ENCODE data around the gene SKIC2. TPM values are rescaled to one million over a fixed set of nuclear protein-coding genes. Genes with fewer than 3 reads are reported as not detected.

The SKIC2 gene
- total RNA-seq, 1 experiment from 2014 or later = 68.0 TPM

DNA sequence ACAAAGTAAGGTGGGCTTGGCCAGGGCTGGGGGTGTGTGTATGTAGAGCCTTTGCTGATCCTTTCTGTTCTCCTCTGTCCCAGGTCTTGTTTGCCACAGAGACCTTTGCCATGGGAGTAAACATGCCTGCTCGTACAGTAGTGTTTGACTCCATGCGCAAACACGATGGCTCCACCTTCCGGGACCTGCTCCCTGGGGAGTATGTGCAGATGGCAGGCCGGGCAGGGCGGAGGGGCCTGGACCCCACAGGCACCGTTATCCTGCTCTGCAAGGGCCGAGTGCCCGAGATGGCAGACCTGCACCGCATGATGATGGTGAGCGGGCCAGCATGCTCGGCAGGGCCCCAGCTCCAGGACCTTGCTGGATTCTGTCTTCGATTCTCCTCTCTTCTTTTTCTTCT, 6.7 kb downstream of the SKIC2 start (continued):
- TF ChIP-seq, protein P1, sequence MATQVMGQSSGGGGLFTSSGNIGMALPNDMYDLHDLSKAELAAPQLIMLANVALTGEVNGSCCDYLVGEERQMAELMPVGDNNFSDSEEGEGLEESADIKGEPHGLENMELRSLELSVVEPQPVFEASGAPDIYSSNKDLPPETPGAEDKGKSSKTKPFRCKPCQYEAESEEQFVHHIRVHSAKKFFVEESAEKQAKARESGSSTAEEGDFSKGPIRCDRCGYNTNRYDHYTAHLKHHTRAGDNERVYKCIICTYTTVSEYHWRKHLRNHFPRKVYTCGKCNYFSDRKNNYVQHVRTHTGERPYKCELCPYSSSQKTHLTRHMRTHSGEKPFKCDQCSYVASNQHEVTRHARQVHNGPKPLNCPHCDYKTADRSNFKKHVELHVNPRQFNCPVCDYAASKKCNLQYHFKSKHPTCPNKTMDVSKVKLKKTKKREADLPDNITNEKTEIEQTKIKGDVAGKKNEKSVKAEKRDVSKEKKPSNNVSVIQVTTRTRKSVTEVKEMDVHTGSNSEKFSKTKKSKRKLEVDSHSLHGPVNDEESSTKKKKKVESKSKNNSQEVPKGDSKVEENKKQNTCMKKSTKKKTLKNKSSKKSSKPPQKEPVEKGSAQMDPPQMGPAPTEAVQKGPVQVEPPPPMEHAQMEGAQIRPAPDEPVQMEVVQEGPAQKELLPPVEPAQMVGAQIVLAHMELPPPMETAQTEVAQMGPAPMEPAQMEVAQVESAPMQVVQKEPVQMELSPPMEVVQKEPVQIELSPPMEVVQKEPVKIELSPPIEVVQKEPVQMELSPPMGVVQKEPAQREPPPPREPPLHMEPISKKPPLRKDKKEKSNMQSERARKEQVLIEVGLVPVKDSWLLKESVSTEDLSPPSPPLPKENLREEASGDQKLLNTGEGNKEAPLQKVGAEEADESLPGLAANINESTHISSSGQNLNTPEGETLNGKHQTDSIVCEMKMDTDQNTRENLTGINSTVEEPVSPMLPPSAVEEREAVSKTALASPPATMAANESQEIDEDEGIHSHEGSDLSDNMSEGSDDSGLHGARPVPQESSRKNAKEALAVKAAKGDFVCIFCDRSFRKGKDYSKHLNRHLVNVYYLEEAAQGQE (IDR thresholded peaks at IDR 0.05; ENCODE audit: low read depth) = no peak
- no peak for TF ChIP-seq POLR2A (IDR thresholded peaks at IDR 0.05; ENCODE audit: borderline replicate concordance, extremely low read depth, insufficient read depth, insufficient read length)
- no peak for TF ChIP-seq RAD21 (IDR thresholded peaks at IDR 0.05; ENCODE audit: low read depth)
- TF ChIP-seq JUND (IDR thresholded peaks at IDR 0.05) = no peak
- TF ChIP-seq EZH2phosphoT487 (IDR thresholded peaks at IDR 0.05; ENCODE audit: borderline replicate concordance) = no peak

DNA sequence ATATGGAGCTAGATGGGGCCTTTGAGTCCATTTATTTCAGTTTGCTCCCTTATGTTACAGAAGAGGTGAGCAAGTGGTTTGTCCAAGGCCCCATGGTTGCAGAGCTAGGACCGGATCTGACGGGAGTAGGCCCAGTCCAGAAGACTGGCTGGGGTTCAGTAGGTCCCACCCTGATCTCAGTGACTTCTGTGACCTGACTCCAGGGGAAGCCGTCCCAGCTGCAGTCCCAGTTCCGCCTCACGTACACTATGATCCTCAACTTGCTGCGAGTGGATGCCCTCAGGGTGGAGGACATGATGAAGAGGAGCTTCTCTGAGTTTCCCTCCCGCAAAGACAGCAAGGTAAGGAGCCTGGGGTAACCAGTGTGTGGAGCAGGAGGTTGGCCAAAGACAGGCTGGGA, 7.5 kb downstream of the SKIC2 start:
- no peak for DNase-seq (ENCODE audit: low read depth, low spot score)
- no peaks in the 10 kb centered on the region for H3K9me3 ChIP-seq (ENCODE audit: control insufficient read depth in 1 of 2, insufficient read depth in 1 of 2, low read depth in 1 of 2, low read length in 2 of 2)
- H3K79me2 ChIP-seq (ENCODE audit: insufficient read depth, low read length) = peaks cover 13% of the 10 kb centered on the region
- ATAC-seq = no peak
- H3K4me3 ChIP-seq (replicated peaks in 1 of 2; ENCODE audit: low read depth in 1 of 2, low read length in 2 of 2) = no peak overlapping the region
- CTCF ChIA-PET = no interaction called here
- H3K9me2 ChIP-seq (ENCODE audit: insufficient read depth) = no peaks in the 10 kb centered on the region
- H3K4me2 ChIP-seq (ENCODE audit: low read length) = no peak overlapping the region
- POLR2A ChIA-PET = no interaction called here
- intact Hi-C loops (cut with micrococcal nuclease) = no loop called here
- RAD21 ChIA-PET (ENCODE audit: low non-redundant PET in 1 of 2, low total read pairs in 2 of 2, uncharacterized antibody in 2 of 2, unreplicated experiment in 2 of 2) = no interaction called here
- no peaks in the 10 kb centered on the region for H4K20me1 ChIP-seq (ENCODE audit: insufficient read depth)
- no peaks in the 10 kb centered on the region for H3K27me3 ChIP-seq (ENCODE audit: insufficient read depth, low read length)
- no peak overlapping the region for H3K9ac ChIP-seq (ENCODE audit: low read length)
- H3K27ac ChIP-seq (ENCODE audit: low read depth, low read length) = no peak overlapping the region
- no TSS peak for BruUV-seq (replicated peaks)
- peaks cover 39 to 50% of the 10 kb centered on the region in 2 experiments; a peak in 3 of 4 replicates for H3K36me3 ChIP-seq (ENCODE audit: control insufficient read depth in 1 of 2, insufficient read depth in 2 of 2, low read length in 2 of 2)
- TF ChIP-seq, protein P2, sequence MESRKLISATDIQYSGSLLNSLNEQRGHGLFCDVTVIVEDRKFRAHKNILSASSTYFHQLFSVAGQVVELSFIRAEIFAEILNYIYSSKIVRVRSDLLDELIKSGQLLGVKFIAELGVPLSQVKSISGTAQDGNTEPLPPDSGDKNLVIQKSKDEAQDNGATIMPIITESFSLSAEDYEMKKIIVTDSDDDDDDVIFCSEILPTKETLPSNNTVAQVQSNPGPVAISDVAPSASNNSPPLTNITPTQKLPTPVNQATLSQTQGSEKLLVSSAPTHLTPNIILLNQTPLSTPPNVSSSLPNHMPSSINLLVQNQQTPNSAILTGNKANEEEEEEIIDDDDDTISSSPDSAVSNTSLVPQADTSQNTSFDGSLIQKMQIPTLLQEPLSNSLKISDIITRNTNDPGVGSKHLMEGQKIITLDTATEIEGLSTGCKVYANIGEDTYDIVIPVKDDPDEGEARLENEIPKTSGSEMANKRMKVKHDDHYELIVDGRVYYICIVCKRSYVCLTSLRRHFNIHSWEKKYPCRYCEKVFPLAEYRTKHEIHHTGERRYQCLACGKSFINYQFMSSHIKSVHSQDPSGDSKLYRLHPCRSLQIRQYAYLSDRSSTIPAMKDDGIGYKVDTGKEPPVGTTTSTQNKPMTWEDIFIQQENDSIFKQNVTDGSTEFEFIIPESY (IDR thresholded peaks at IDR 0.05; ENCODE audit: extremely low read depth, insufficient replicate concordance, low read length) = no peak
- no peak for TF ChIP-seq SRF (IDR thresholded peaks at IDR 0.05; ENCODE audit: low read depth)
- TF ChIP-seq SP1 (IDR thresholded peaks at IDR 0.05; ENCODE audit: low read depth) = no peak
- TF ChIP-seq, protein P3, sequence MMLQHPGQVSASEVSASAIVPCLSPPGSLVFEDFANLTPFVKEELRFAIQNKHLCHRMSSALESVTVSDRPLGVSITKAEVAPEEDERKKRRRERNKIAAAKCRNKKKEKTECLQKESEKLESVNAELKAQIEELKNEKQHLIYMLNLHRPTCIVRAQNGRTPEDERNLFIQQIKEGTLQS (IDR thresholded peaks at IDR 0.05) = no peak
- TF ChIP-seq CEBPB (IDR thresholded peaks at IDR 0.05; ENCODE audit: low read depth) = no peak
- H2AFZ ChIP-seq (ENCODE audit: low read depth, low read length, poor library complexity, severe bottlenecking) = no peak overlapping the region
- peaks cover 3 to 11% of the 10 kb centered on the region in 2 experiments; a peak in 3 of 4 replicates for H3K4me1 ChIP-seq (ENCODE audit: control insufficient read depth in 1 of 2, insufficient read depth in 2 of 2, low read length in 2 of 2)

Data from HCT116 (cell line).